Bronchial epithelial cell (primary cell): ENCODE data around the gene CCDC14. TPM values are rescaled to one million over a fixed set of nuclear protein-coding genes. Genes with fewer than 3 reads are reported as not detected.
"Not testable (repeated sequence)": the region's sequence is repeated elsewhere in the genome, so short reads cannot be mapped to it uniquely, and the experiment has no call there.

ENCODE experiments used
- DNase-seq: peaks from one replicate; pipeline ENCODE4 v3.0.0-alpha.2; 2010; ENCODE audit warnings: low read depth
- FAIRE-seq: peaks from 2 replicates; lab custom pipeline; 2011; peaks lifted over from hg19 to GRCh38; lab: Jason Lieb, UNC
- H3K27me3 ChIP-seq: 2 replicates; pipeline ENCODE4 v1.5.1; 2011; ENCODE audit warnings: low read length; ENCODE audit not compliant: control insufficient read depth, insufficient read depth
- H3K36me3 ChIP-seq: 2 replicates; pipeline ENCODE4 v1.5.1; 2011; ENCODE audit warnings: low read length; ENCODE audit not compliant: control insufficient read depth, insufficient read depth
- H3K4me3 ChIP-seq: 2 replicates; pipeline ENCODE4 v1.5.1; 2011; ENCODE audit warnings: mild to moderate bottlenecking, low read depth, low read length, control low read depth
- total RNA-seq: library from RNA; depleted of rRNA; stranded (reverse); fragments of >200 nt; gene quantifications from 2 replicates; pipeline ENCODE4 v1.2.1, GENCODE V29; 2014
- TF ChIP-seq, protein P1 (sequence below): IDR thresholded peaks from 2 replicates; pipeline ENCODE4 v1.5.1; 2011; ENCODE audit warnings: mild to moderate bottlenecking, moderate library complexity, low read length, control low read depth, inconsistent platforms; ENCODE audit not compliant: insufficient read depth, severe bottlenecking

Gene CCDC14
- total RNA-seq: 17.1 and 17.3 TPM in 2 replicates

DNA sequence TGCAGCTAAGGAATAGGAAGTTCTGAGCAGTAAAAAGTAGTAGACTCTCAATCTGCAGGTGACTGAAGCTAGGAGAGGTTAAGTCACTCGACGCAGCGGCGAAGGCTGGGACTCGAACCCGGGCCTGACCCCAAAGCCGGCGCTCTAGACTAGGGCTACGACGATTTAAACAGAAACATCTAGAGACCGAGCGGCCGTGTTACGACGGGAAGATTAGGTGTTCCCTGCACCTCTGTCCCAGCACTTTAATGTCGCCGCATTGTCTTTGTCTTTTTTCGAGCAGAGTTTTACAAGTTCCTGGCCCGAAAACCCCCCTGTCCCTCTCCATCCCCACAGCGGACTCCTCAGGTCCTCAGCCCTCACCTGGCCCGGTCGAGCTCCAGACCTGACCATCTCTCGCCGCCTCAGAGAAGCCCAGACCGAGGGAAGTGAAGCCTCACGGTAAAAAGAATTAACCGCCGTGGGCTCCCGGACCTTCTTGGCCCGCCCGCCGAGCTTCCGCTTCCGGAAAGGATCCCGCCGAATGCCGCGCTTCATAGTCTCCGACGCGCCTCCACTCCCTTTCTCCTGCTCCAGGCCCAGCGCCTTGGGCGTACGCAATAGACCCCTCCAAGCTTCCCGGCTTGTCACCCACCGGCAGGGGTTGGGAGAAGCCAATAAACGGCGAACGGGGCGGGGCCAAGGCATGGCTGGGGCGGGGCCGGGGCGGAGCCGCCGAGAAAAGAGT lies at the start of gene CCDC14:
CCDC14 (minus strand) TSS at position 449 of the 727 bp plus-strand sequence; CDS start at position 393, 56 bp downstream.
- FAIRE-seq (no peak), DNase-seq (peak; percentile 88)
- no peaks in the 10 kb centered on the region for H3K27me3 ChIP-seq
- TF ChIP-seq, protein P1, sequence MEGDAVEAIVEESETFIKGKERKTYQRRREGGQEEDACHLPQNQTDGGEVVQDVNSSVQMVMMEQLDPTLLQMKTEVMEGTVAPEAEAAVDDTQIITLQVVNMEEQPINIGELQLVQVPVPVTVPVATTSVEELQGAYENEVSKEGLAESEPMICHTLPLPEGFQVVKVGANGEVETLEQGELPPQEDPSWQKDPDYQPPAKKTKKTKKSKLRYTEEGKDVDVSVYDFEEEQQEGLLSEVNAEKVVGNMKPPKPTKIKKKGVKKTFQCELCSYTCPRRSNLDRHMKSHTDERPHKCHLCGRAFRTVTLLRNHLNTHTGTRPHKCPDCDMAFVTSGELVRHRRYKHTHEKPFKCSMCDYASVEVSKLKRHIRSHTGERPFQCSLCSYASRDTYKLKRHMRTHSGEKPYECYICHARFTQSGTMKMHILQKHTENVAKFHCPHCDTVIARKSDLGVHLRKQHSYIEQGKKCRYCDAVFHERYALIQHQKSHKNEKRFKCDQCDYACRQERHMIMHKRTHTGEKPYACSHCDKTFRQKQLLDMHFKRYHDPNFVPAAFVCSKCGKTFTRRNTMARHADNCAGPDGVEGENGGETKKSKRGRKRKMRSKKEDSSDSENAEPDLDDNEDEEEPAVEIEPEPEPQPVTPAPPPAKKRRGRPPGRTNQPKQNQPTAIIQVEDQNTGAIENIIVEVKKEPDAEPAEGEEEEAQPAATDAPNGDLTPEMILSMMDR: no peak
- H3K36me3 ChIP-seq: no peaks in the 10 kb centered on the region
- H3K4me3 ChIP-seq: peak within 1 kb of the TSS; percentile 83

DNA sequence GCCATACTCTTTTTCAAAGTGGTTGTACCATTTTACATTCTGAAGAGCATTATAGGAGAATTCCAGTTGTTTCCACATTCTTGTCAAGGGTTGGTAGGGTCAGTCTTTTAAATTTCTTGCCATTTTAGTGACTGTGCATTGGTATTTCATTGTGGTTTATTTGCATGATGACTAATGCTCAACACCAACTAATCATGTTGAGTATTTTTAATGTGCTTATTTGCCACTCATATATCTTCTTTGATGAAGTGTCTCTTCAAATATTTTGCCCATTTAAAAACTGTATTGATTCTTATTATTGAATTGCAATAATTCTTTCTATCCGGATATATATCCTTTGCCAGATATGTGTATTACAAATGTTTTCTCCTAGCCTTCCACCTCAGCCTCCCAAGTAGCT lies 47.3 kb upstream of the CCDC14 start:
- H3K36me3 ChIP-seq, FAIRE-seq, H3K4me3 ChIP-seq, H3K27me3 ChIP-seq: not testable (repeated sequence)
- peak; percentile 21 for DNase-seq

GRCh38 chr3:124007186-124007585 lies 46.2 kb upstream of the CCDC14 start:
- TF ChIP-seq, protein P1: no peak
- no peak for DNase-seq
- Histone ChIP-seq H3K36me3 (no peaks in the 10 kb centered on the region), H3K4me3 (no peak overlapping the region), H3K27me3 (no peaks in the 10 kb centered on the region)
- no peak for FAIRE-seq

GRCh38 chr3:124002405-124003079 lies 41.5 kb upstream of the CCDC14 start:
- H3K4me3 ChIP-seq, DNase-seq, FAIRE-seq, H3K27me3 ChIP-seq, H3K36me3 ChIP-seq: not testable (repeated sequence)

- DNase-seq, FAIRE-seq, H3K27me3 ChIP-seq, H3K36me3 ChIP-seq, H3K4me3 ChIP-seq: not testable (repeated sequence)
These were observed 40.3 kb upstream of the CCDC14 start for GRCh38 chr3:124001366-124001765.

DNA sequence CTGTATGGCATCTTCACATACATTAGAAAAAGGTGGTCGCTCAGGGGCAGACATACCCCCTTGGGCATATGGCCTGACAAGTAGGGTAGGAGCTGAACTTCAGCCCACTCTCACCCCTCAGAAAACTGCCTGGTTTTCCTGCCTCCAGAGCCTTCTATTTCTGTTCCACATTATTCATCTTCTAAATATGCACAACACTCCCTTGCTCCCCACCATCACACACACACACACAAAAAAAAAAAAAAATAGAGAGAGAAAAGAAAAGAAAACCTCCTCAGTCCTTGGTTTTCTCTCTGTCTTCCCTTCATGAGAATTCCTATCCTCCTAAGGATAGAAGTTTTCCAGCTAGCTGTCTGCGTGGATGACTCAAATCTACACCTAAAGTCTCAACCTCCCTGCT lies 36.5 kb upstream of the CCDC14 start:
- TF ChIP-seq, protein P1: no peak
- no peak overlapping the region for H3K4me3 ChIP-seq
- no peaks in the 10 kb centered on the region for H3K36me3 ChIP-seq
- peaks cover 3% of the 10 kb centered on the region for H3K27me3 ChIP-seq
- no peak for DNase-seq
- peak; percentile 81 for FAIRE-seq

GRCh38 chr3:123993818-123994217 lies 32.8 kb upstream of the CCDC14 start:
- TF ChIP-seq, protein P1: no peak
- no peak for DNase-seq
- no peak overlapping the region for H3K4me3 ChIP-seq
- no peaks in the 10 kb centered on the region for H3K36me3 ChIP-seq
- no peak for FAIRE-seq
- H3K27me3 ChIP-seq: peaks cover 10% of the 10 kb centered on the region

- peaks cover 13% of the 10 kb centered on the region for H3K27me3 ChIP-seq
- DNase-seq, H3K4me3 ChIP-seq, H3K36me3 ChIP-seq: not testable (repeated sequence)
- peak; percentile 62 for FAIRE-seq
These were observed 30.9 kb upstream of the CCDC14 start, which contains the start of gene ROPN1 for GRCh38 chr3:123991730-123992588. Gene ROPN1 (minus strand): TSS chr3:123992124. CDS start chr3:123980481, 11,643 bp downstream.
